Activated CD4-positive, alpha-beta T cell treated with anti-CD3 and anti-CD28 coated beads for 1 hour (primary cell): ENCODE measurements around the gene ZNF646.
A peak's percentile ranks its signal among the peaks of the same experiment; 100 is the strongest.

Experiments
- DNase-seq: peaks from one replicate; pipeline ENCODE4 v3.0.0-alpha.2; 2020

Gene ZNF646

GRCh38 chr16:31073970-31074813 is at the start of gene ZNF646, which contains the start of gene ZNF668:
Gene ZNF646 (plus strand): TSS chr16:31074422. CDS start chr16:31076325, 1,903 bp downstream.
Gene ZNF668 (minus strand): TSS chr16:31074240. CDS start chr16:31064459, 9,781 bp downstream.
- peak; percentile 97 for DNase-seq

GRCh38 chr16:31025339-31025738 is 48.9 kb upstream of the ZNF646 start:
- DNase-seq: no peak

- DNase-seq: no peak
Measured at GRCh38 chr16:31029272-31029671, 45.0 kb upstream of the ZNF646 start.

- no peak for DNase-seq
Measured at GRCh38 chr16:31031276-31031675, 42.9 kb upstream of the ZNF646 start.

- DNase-seq: peak; percentile 94
Measured at GRCh38 chr16:31032736-31033708, 41.2 kb upstream of the ZNF646 start, which contains the start of gene STX4. Gene STX4 (plus strand): TSS chr16:31033558. CDS start chr16:31033806, 248 bp downstream.

- DNase-seq: peak; percentile 77
Measured at GRCh38 chr16:31033709-31034492, 40.3 kb upstream of the ZNF646 start.

- no peak for DNase-seq
Measured at GRCh38 chr16:31036691-31037090, 37.5 kb upstream of the ZNF646 start.

GRCh38 chr16:31038993-31039392 is 35.2 kb upstream of the ZNF646 start:
- DNase-seq: no peak

- DNase-seq: no peak
Measured at GRCh38 chr16:31042866-31043265, 31.4 kb upstream of the ZNF646 start.

- no peak for DNase-seq
Measured at GRCh38 chr16:31043352-31043751, 30.9 kb upstream of the ZNF646 start.

- DNase-seq: no peak
Measured at GRCh38 chr16:31043898-31044481, 30.2 kb upstream of the ZNF646 start.

GRCh38 chr16:31050280-31051030 is 23.8 kb upstream of the ZNF646 start:
- no peak for DNase-seq

- DNase-seq: no peak
Measured at GRCh38 chr16:31052114-31052513, 22.1 kb upstream of the ZNF646 start.

- no peak for DNase-seq
Measured at GRCh38 chr16:31055613-31056012, 18.6 kb upstream of the ZNF646 start.

GRCh38 chr16:31061126-31061812 is 13.0 kb upstream of the ZNF646 start:
- no peak for DNase-seq

- no peak for DNase-seq
Measured at GRCh38 chr16:31061813-31062440, 12.3 kb upstream of the ZNF646 start.

- no peak for DNase-seq
Measured at GRCh38 chr16:31063495-31063842, 10.8 kb upstream of the ZNF646 start.

GRCh38 chr16:31063843-31064611 is 10.2 kb upstream of the ZNF646 start:
- DNase-seq: no peak

GRCh38 chr16:31064882-31065461 is 9.2 kb upstream of the ZNF646 start:
- DNase-seq: no peak
